Fibroblast of lung (primary cell): ENCODE results near the gene RNU6-9. TPM values are rescaled to one million over a fixed set of nuclear protein-coding genes. Genes with fewer than 3 reads are reported as not detected.

Experiments
- DNase-seq, 2 donors: peaks; one replicate each; pipeline versions ENCODE4 v3.0.0 to v3.0.0-alpha.2; 2010; ENCODE audit warnings: low read depth in 2 of 2
- H2AFZ ChIP-seq: 2 replicates; pipeline ENCODE4 v1.5.1; 2012; ENCODE audit warnings: low read length, control low read depth, inconsistent platforms
- H3K27ac ChIP-seq: 2 replicates; pipeline ENCODE4 v1.5.1; 2011; ENCODE audit warnings: low read length, control low read depth; ENCODE audit not compliant: insufficient read depth
- H3K27me3 ChIP-seq: 2 replicates; pipeline ENCODE4 v1.5.1; 2011; ENCODE audit warnings: mild to moderate bottlenecking, low read length; ENCODE audit not compliant: control insufficient read depth, insufficient read depth
- H3K36me3 ChIP-seq: 2 replicates; pipeline ENCODE4 v1.5.1; 2011; ENCODE audit warnings: low read length; ENCODE audit not compliant: control insufficient read depth, insufficient read depth
- H3K4me1 ChIP-seq: 2 replicates; pipeline ENCODE4 v1.5.1; 2011; ENCODE audit warnings: low read length; ENCODE audit not compliant: control insufficient read depth, insufficient read depth; ENCODE audit errors: extremely low read depth
- H3K4me2 ChIP-seq: 2 replicates; pipeline ENCODE4 v1.5.1; 2011; ENCODE audit warnings: low read length, control low read depth; ENCODE audit not compliant: insufficient read depth; ENCODE audit errors: extremely low read depth
- H3K4me3 ChIP-seq, 4 experiments: fragments of 200-600 bp in 1 of 4; sonication (generic) in 1 of 4; replicated peaks in 1 of 4; 2 replicates each; pipeline ENCODE4 v1.5.1; 2011 to 2016; ENCODE audit warnings: low read length in 4 of 4, low read depth in 3 of 4, mild to moderate bottlenecking in 3 of 4, control low read depth in 2 of 4, inconsistent platforms in 1 of 4, mixed read lengths in 1 of 4; ENCODE audit not compliant: insufficient read depth in 1 of 4; ENCODE audit errors: control extremely low read depth in 1 of 4
- H3K79me2 ChIP-seq: 2 replicates; pipeline ENCODE4 v1.5.1; 2012; ENCODE audit warnings: mild to moderate bottlenecking, low read length, inconsistent platforms; ENCODE audit not compliant: control insufficient read depth, insufficient read depth
- H3K9ac ChIP-seq: 2 replicates; pipeline ENCODE4 v1.5.1; 2011; ENCODE audit warnings: mild to moderate bottlenecking, low read length, control low read depth; ENCODE audit not compliant: insufficient read depth
- H3K9me3 ChIP-seq: 2 replicates; pipeline ENCODE4 v1.5.1; 2012; ENCODE audit warnings: low read depth, low read length; ENCODE audit not compliant: control insufficient read depth, insufficient read depth
- H4K20me1 ChIP-seq: 2 replicates; pipeline ENCODE4 v1.5.1; 2011; ENCODE audit warnings: low read length; ENCODE audit not compliant: control insufficient read depth, insufficient read depth; ENCODE audit errors: extremely low read depth
- CTCF ChIP-seq, 2 donors: IDR thresholded peaks in 1 of 2; conservative IDR thresholded peaks in 1 of 2; 1 replicate in 1 of 2; 2 replicates in 1 of 2; pipeline ENCODE4 v1.5.1; 2011 to 2012; ENCODE audit warnings: low read length in 2 of 2, control low read depth in 1 of 2, inconsistent platforms in 1 of 2, low read depth in 1 of 2, mild to moderate bottlenecking in 1 of 2
- EZH2 ChIP-seq: IDR thresholded peaks from 2 replicates; pipeline ENCODE4 v1.5.1; 2012; ENCODE audit warnings: low read length, control low read depth, mild to moderate bottlenecking; ENCODE audit errors: missing control alignments
- polyA plus RNA-seq, 2 donors: library from polyadenylated mRNA; depleted of rRNA in 1 of 2; stranded (reverse) in 1 of 2; unstranded in 1 of 2; fragments of >200 nt; gene quantifications; 2 replicates each; pipeline ENCODE4 v1.2.1, GENCODE V29; 2011 to 2012; ENCODE audit warnings: missing spikeins in 1 of 2
- total RNA-seq: library from RNA; depleted of rRNA; stranded (reverse); fragments of >200 nt; gene quantifications from 2 replicates; pipeline ENCODE4 v1.2.1, GENCODE V29; 2014

RNU6-9 gene
- total and polyA plus RNA-seq, 2 donors (not counting 1 experiment from before 2014, with no cell fraction given), result not detected

GRCh38 chr19:900043-900301 lies 6.7 kb downstream of the RNU6-9 start:
- Histone ChIP-seq H4K20me1 (no peaks in the 10 kb centered on the region), H3K79me2 (no peaks in the 10 kb centered on the region), H2AFZ (no peak overlapping the region), H3K36me3 (peaks cover 10% of the 10 kb centered on the region), H3K4me1 (no peaks in the 10 kb centered on the region), H3K4me3 (no peak overlapping the region), H3K27ac (no peak overlapping the region), H3K27me3 (no peaks in the 10 kb centered on the region), H3K4me2 (no peak overlapping the region), H3K9me3 (no peaks in the 10 kb centered on the region), H3K9ac (no peak overlapping the region)
- DNase-seq, result no peak
- TF ChIP-seq EZH2 (no peak), CTCF (conservative IDR thresholded peaks at IDR 0.05 in 1 of 2, IDR thresholded peaks at IDR 0.05 in 1 of 2; ENCODE audit: low read depth in 1 of 2, low read length in 2 of 2) (no peak)

GRCh38 chr19:900302-901111 lies 7.2 kb downstream of the RNU6-9 start:
- H4K20me1 ChIP-seq, result no peaks in the 10 kb centered on the region
- DNase-seq, result no peak

More at GRCh38 chr19:900302-901111, 7.2 kb downstream of the RNU6-9 start:
- Histone ChIP-seq H3K4me1 (no peaks in the 10 kb centered on the region), H3K36me3 (peaks cover 10% of the 10 kb centered on the region), H3K79me2 (no peaks in the 10 kb centered on the region), H3K9me3 (no peaks in the 10 kb centered on the region), H3K27me3 (no peaks in the 10 kb centered on the region), H3K4me3 (no peak overlapping the region), H3K9ac (no peak overlapping the region), H2AFZ (no peak overlapping the region), H3K27ac (no peak overlapping the region), H3K4me2 (no peak overlapping the region)
- TF ChIP-seq EZH2 (no peak), CTCF (conservative IDR thresholded peaks at IDR 0.05 in 1 of 2, IDR thresholded peaks at IDR 0.05 in 1 of 2; ENCODE audit: low read depth in 1 of 2, low read length in 2 of 2) (no peak)
